GM18498 (cell line): ENCODE measurements around the gene MSTO1.
A peak's percentile ranks its signal among the peaks of the same experiment; 100 is the strongest.
"Not testable (repeated sequence)": the region's sequence is repeated elsewhere in the genome, so short reads cannot be mapped to it uniquely, and the experiment has no call there.

Experiments
- ATAC-seq: cut with Tn5 transposase; IDR thresholded peaks from one replicate; pipeline ENCODE4 v1.9.1; 2021; ENCODE audit warnings: mild to moderate bottlenecking, moderate library complexity; ENCODE audit not compliant: unreplicated experiment

The MSTO1 gene

DNA sequence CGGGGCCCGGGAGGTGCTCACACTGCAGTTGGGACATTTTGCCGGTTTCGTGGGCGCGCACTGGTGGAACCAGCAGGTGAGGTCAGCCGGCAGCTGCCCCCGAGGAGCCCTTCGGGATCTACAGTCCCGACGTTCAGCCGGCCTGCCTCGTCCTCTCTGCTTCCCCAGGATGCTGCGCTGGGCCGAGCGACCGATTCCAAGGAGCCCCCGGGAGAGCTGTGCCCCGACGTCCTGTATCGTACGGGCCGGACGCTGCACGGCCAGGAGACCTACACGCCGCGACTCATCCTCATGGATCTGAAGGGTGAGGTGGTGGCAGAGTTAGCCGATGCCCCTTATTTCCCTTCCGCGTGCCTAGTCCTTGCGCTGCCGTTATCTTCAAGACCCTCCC, 234 bp downstream of the MSTO1 start:
- ATAC-seq = peak; percentile 30

DNA sequence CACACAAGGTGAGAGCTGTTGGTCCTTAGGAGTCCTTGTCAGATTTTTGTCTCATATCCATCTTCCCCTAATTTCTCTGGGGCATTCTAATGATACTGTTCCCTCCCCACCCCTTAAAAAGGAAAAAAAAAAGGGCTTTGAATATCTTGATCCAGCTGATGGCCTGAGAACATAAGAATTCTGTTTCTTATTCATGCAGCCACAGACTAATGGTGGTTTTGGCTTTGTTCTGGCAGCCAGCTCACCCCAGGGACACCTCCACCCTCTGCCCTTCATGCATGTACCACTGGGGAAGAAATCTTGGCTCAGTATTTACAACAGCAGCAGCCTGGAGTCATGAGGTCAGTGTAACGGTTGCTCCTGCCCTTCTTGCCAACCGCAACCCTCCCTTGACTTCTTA, 3.2 kb downstream of the MSTO1 start:
- not testable (repeated sequence) for ATAC-seq

DNA sequence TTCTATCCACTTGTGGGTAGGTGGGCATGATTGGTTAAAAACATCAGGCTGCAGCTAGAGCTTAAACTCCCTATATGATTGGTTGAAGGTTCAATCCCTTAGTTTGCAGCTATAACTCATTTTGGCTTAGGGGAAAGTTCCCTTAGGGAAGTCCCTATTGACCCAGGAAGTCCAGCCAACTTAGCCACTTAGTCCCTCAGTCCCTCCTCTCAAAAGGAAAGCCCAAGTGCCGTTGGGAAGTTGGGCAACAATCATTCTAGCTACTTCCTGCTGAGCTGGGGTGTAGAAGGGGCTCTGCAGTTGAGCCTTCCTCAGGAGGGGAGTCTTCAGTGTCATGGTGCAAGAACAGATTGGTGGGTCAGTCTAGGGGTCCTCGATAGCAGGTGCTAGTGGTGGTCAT, 12.2 kb downstream of the MSTO1 start:
- no peak for ATAC-seq

DNA sequence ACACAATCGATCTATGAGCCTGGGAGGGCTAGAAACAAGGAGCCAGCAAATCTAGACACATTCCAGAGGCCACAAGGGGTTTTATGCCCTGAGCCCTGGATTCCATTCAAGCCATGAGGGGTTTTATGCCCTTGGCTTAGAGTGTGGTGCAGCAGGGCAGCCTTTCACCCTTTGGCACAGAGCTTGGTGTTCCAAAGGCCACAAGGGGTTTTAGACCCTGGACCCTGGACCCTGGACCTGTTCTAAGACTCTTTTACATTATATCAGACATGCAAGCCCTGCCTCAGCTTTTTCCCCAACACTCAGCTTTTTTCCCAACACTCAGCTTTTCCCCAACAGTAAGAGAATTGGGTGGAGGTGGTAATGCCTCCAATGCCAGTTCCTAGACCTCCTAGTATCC, 13.3 kb downstream of the MSTO1 start:
- ATAC-seq = no peak

DNA sequence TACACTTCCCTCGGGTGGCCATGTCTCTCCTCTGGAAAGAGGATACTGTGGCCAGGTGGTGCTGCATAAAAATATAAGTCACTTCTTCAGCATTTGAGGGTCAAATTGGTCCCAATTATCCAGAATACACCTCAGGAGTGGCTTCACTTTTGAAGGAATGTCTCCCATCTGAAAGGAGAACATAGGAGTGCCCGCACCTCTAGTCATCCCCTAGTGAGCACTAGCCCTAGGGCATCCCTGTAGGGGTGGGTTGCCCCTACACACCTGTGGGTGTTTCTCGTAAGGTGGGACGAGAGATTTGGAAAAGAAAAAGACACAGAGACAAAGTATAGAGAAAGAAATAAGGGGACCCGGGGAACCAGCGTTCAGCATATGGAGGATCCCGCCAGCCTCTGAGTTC, 16.4 kb downstream of the MSTO1 start:
- ATAC-seq = not testable (repeated sequence)

DNA sequence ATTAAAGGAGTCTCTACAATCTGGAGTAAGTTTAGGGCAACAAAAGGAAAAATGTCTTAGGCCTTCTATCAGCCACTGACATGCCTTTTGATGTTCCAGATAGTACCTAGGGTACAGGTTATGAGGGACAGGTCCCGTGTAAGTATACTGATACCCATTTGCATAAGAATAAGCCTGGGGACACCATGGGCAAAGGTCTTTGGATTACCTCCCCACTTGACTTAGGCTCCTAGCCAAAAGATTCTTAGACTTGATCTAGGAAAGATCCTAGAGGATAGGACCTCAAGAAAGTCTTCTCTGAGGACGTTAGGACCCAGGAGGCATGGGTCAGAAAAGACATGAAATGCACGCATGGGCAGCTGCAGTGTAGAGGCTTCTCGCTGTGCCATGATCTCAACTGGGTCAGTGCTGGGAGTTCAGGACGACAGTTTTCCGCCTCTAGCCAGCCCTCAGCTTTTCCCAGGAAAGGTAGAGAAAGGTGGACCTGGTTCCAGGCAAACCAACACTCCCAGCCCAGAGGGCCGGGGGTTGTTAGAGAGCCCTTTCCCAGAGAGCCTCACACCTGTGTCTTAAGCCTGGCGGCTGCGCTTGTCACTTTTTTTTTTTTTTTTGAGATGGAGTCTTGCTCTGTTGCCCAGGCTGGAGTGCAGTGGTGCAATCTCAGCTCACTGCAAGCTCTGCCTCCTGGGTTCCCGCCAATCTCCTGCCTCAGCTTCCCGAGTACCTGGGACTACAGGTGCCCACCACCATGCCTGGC, 26.6 kb downstream of the MSTO1 start:
- no peak for ATAC-seq

DNA sequence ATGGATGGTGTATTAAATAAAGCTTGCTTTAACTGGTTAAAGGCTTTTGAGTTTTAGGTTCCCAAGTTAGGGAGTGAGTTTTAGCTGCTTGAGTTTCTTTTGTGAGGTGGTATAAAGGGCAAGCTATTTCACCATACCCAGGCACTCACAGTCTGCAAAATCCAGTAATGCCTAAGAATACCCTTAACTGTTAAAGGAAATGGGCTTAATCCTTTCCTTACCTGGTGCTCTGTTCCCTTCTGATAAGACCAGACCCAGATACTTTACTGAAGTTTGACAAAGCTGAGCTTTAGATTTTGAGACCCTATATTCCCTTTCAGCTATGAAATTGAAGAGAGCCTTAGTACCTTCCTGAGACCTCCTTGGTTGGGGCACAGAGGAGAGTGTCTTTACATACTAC, 30.3 kb downstream of the MSTO1 start:
- no peak for ATAC-seq

DNA sequence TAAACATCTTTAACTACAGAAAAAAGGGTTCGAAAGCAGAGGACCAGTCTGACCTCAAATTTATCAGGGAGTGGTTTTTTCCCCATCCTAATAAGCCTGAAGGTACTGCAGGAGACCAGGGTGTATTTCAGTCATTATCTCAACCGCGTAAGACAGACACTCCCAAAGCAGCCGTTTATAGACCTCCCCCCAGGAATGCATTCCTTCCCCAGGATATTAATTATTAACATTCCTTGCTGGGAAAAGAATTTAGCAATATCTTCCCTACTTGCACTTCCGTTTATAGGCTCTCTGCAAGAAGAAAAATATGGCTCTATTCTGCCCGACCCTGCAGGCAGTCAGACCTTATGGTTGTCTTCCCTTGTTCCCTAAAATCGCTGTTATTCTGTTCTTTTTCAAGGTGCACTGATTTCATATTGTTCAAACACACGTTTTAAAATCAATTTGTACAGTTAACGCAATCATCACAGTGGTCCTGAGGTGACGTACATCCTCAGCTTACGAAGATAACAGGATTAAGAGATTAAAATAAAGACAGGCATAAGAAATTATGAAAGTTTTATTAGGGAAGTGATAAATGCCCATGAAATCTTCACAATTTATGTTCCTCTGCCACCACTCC, 32.7 kb downstream of the MSTO1 start:
- ATAC-seq = not testable (repeated sequence)

DNA sequence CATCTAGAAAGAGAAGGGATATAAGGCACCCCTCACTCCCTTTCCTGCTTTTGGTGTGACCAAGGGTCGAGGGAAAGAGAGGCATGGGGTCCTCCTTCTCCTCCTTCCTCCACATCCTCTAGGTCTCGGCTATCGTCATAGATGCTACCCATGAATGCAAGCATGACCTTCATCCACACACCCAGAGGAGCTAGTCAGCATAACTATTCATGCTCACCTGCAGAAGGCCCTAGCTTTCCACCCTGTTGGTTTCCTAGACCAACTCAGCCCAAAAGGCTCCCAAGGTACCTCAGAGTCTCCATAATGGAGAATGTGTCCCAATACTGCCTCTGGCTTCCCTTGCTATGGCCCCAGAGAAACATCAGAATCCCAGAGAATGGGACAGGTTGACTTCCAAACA, 33.2 kb downstream of the MSTO1 start:
- no peak for ATAC-seq

DNA sequence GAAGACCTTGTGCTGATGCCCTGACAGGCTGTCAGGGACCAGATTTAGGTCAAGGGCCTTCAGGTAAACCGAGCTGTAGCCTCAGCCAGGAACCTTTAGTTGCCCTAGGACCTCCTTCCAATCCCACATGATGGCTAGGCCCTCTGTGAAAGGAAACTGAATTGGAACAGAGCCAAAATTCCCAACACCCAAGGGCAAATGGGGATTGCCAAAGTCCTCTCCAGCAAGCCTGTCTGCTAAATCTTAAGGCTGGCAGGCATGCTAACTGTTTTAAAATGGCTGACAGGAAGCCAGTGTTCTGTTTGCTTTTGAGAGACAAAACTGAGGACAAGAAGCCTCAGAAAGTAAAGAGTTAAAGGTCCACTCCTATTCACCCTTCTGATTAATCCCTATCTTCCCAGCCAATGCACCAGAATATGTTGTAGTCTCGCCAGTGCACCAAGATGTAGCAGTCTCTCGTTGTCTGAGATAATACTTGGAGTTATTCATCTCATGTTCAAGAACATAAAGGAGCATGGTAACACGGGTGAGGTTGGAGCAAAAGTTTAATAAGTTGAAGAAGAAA, 35.1 kb downstream of the MSTO1 start:
- ATAC-seq = no peak

DNA sequence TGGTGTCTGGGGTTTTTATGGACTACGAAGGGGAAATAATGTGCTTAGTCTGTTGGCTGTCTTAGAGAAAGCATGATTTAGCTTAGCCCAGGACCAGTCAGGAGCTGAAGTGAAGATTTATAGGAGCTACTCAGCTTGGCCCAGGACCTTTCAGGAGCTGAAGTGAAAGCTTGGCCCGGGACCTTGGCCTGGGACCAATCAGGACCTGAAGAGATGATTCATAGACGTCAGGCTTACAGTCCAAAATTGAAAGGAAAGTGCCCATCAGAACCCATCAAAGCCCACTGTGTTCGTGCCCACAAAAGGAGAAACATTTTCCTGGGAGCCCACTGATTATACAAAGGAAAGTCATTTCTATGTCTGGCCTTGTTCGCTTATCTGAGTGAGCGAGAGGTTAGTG, 35.6 kb downstream of the MSTO1 start:
- no peak for ATAC-seq

DNA sequence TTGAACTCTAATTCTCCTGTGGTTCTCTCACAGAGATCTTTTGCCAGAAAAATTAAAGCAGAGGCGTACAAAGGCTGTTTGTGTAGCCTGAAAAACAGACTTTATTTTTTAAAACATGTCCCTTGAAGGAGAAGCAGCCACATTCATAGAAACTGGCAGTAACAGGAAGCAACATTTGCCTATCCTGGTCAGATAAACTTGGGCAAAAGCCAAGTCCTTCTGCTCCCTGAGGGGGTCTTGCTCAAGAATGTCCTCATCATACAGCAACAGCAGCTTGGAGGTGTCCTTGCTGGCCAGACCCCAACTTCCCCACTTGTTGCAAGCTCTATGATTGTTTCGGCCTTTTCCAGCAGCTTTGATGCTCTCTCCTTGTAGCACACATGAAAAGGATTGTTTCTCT, 36.3 kb downstream of the MSTO1 start:
- ATAC-seq = no peak

DNA sequence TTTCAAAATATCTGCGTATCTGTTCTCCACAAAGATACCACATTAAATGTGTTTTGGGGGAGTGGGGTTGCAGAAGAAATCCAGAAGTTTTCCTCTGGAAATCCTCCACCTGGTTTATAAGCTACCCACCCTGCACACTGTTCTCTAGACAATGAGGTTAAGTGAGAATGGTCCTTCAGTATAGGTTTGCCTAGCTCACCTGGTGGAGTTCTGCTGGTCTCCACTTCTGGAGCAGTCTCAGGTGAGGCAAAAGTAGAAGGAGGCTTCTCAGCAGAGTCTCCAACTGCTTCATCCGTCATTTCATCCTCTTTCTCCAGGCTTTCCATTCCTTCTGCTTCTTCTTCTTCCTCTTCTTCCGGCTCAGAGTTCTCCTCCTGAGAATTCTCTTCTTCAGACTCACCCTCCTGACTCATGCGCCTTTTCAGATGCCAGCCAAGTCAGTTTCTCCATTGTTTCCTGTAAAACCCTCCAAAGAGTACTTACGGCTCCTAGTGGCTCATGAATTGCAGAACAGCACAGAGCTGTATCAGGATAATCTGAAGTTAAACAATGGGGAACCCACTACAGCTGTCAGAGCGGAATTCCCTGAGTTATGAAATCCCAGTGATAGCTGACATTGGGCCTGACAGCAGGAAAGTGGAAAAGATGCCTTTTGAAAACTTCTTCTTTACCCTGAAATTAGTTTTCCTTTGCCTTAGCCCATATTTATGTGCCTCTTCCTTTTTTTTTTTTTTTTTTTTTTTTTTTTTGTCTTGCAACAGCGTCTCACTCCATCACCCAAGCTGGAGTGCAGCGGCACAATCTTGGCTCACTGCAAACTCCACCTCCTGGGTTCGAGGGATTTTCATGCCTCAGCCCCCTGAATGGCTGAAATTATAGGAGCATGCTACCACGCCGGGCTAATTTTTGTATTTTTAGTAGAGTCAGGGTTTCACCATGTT, 38.5 kb downstream of the MSTO1 start:
- no peak for ATAC-seq

DNA sequence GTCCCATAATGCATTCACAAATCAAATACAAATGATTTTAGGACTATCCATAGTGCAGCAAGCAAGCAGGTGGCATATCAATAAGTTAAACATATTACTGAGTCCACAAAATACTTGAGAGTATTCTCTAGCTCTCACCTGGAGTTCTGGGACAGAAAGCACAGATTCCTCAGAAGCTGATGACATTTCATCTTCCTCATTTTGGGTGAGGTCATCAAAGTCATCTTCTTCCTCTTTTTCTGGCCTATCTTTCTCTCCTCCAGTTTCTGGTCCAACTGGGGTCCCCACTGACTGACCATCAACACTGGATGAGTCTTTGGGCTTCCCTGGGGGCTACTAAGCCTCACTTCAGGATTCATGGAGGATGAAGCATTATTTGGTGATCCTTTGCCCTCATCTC, 39.7 kb downstream of the MSTO1 start:
- no peak for ATAC-seq

DNA sequence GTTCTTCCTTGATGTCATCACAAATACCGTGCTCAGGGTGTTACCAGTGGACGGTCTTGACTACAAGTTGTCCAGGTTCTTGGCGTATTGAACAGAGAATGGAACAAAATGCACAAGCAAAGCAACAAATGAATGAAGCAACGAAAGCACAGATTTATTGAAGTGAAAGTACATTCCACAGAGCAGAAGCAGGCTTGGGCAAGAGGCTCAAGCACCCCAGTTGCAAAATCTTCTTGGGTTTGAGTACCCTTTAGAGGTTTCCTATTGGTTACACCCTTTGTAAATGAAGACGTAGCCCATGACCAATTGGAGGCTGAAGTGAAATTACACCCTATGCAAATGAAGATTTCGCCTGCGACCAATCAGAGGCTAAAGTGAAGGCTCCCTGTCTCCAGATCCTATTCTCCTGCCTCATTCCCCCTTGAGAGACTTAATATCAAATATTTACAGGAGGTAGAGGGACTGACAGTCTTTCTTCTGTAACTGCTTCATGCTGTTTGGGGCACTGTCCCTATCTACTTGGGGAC, 40.3 kb downstream of the MSTO1 start:
- no peak for ATAC-seq

DNA sequence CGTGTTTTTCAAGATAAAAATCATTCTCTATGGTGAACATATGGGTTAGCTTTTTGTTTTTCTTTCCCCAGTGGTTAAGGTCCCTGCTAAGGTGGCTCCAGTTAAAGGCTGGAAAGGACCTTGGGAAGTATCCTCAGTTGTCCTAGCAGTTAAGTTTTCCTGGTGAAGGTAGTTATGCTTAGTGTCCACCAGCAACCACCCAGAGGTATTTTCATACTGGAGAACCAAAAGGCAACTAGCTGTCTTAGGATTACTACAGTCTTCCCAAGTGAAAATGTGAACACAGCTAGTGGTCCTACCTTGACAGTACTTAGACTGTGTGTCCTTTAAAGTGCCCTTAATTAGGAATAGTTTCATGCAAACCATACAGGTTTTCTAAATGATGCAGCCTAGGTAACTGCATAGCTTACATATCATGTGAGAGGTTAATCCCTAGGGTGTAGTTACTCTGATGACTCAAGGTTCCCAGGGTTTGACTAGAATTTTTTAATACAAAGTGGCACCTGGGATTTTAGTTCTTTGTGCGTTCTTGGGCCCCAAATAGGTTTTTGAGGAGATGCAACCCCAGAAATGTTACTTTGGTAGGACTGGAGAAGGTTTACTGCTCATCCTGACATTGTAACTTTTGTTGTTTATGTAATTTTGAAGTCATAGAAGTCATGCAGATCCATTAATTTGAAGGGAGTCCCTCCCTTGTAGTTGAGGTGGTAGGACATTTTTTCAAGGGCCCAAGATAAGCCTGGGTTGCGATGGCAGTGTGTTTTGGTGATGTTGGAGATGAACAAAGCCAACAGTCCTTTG, 42.0 kb downstream of the MSTO1 start:
- no peak for ATAC-seq

DNA sequence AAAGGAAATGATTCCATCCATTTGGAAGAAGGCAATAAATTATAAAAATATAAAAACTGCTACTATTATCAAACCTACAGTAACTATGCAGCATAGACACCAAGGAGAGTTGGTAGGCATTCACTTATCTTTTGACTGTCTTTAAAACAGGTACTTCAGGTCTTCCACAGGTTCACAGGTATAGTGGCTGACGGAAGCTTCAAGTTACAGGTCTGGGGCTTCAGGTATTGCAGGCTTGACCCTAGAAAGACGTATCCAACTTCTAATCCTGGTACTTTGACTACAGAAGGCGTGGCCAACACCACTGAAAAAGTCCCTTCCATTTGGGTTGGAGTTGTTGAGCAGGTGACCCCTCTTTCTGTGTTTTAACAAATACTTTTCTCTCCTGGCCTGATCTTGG, 42.9 kb downstream of the MSTO1 start:
- no peak for ATAC-seq

DNA sequence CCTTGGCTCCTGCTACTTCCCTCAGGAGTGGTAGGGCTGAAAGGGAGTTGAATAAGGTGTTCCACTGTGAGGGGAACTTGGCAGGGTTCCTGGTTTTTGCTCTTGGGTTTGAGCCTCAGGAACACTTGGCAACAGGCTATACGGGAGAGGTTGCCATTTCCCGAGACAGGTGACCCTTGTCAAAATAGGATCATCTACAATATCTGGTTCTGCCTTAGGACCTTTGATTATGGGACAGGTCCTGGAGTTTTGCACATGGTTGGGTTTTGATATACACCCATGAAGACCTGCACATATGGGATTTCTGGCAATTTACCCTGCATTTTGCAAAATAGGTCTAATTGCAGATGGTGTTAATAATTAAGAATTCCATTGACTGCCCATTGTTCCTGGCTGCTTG, 47.4 kb downstream of the MSTO1 start:
- no peak for ATAC-seq

DNA sequence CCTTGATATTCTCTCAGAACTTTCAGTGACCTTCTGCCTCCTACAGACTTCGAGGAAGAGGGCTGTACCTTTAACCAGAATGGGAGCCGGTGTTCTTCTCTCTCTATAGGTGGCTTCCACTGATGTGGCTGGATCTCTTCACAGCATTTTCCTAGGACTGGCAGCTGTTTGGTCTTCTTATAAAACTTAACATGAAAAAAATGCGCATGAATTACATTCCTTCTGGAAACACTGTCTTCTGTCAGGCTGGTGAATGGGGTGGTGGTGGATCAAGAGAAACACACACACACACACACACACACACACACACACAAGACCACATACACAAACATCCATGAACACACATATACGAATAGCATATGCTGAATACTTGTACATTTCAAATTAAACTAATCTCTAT, 51.2 kb downstream of the MSTO1 start:
- ATAC-seq = not testable (repeated sequence)
